Activated naive CD8-positive, alpha-beta T cell treated with anti-CD3 and anti-CD28 coated beads, Interleukin-2, amount 10 ng/mL, durations not matched to agents 7 days and 5 days (primary cell): ENCODE results near the gene ZNF414. TPM values are rescaled to one million over a fixed set of nuclear protein-coding genes. Genes with fewer than 3 reads are reported as not detected.

ENCODE experiments used
- ATAC-seq: fragments of 150-1000 bp; cut with Tn5 transposase; one replicate; pipeline ENCODE4 v1.10.0; 2021; ENCODE audit warnings: low read depth, moderate library complexity
- POLR2A ChIA-PET: fragments of 350-600 bp; sonication (Branson Sonifier 250); formaldehyde crosslinking; loops from one replicate; lab custom pipeline; 2021; ENCODE audit warnings: antibody characterized with exemption; lab: Charles Lee
- DNase-seq: peaks from one replicate; pipeline ENCODE4 v3.0.0; 2021
- H3K27ac Mint-ChIP-seq: one replicate; pipeline ENCODE4 v1.8.0; 2022; ENCODE audit warnings: mild to moderate bottlenecking, mixed read lengths
- H3K27me3 Mint-ChIP-seq: one replicate; pipeline ENCODE4 v1.8.0; 2022; ENCODE audit warnings: mild to moderate bottlenecking, moderate library complexity, mixed read lengths
- H3K36me3 Mint-ChIP-seq: one replicate; pipeline ENCODE4 v1.8.0; 2021; ENCODE audit warnings: mild to moderate bottlenecking, mixed read lengths
- H3K4me1 Mint-ChIP-seq: one replicate; pipeline ENCODE4 v1.8.0; 2021; ENCODE audit warnings: mixed read lengths
- H3K4me3 Mint-ChIP-seq: one replicate; pipeline ENCODE4 v1.8.0; 2022; ENCODE audit warnings: mild to moderate bottlenecking, moderate library complexity, mixed read lengths
- H3K9me3 Mint-ChIP-seq: one replicate; pipeline ENCODE4 v1.8.0; 2021; ENCODE audit warnings: mixed read lengths
- total RNA-seq, 2 experiments: library from RNA; stranded (reverse); gene quantifications; one replicate each; pipeline ENCODE4 v1.2.3, GENCODE V29; 2021

The ZNF414 gene
- total RNA-seq, 2 experiments from 2014 or later, result 38.2 to 40.5 TPM

GRCh38 chr19:8499048-8499833 is 14.7 kb downstream of the ZNF414 start:
- POLR2A ChIA-PET, result interaction anchor here (1.4 to 2.5 kb wide), 3 partner anchors 12 to 14 kb away, joined by 6 to 17 read pairs (median 10); partner anchors contain the start of gene ZNF414
- H3K36me3 Mint-ChIP-seq, result no peaks in the 10 kb centered on the region

GRCh38 chr19:8498295-8498694 is 15.7 kb downstream of the ZNF414 start:
- no peaks in the 10 kb centered on the region for H3K9me3 Mint-ChIP-seq
- DNase-seq (no peak), ATAC-seq (no peak)
- H3K36me3 Mint-ChIP-seq, result no peaks in the 10 kb centered on the region
- H3K4me1 Mint-ChIP-seq, result peaks cover 25% of the 10 kb centered on the region
- H3K4me3 Mint-ChIP-seq, result no peak overlapping the region
- POLR2A ChIA-PET, result interaction anchor here (1.4 kb wide), 1 partner anchor 15 kb away, joined by 6 read pairs; the partner anchor contains the start of gene ZNF414
- H3K27ac Mint-ChIP-seq, result no peak overlapping the region
- H3K27me3 Mint-ChIP-seq, result peaks cover 2% of the 10 kb centered on the region

More at GRCh38 chr19:8499048-8499833, 14.7 kb downstream of the ZNF414 start:
- H3K4me1 Mint-ChIP-seq, result peaks cover 22% of the 10 kb centered on the region
- H3K9me3 Mint-ChIP-seq, result no peaks in the 10 kb centered on the region
- DNase-seq (no peak), ATAC-seq (no peak)
- H3K27me3 Mint-ChIP-seq, result peaks cover 2% of the 10 kb centered on the region
- H3K4me3 Mint-ChIP-seq, result no peak overlapping the region
- no peak overlapping the region for H3K27ac Mint-ChIP-seq

- H3K27me3 Mint-ChIP-seq, result no peaks in the 10 kb centered on the region
- no peaks in the 10 kb centered on the region for H3K9me3 Mint-ChIP-seq
- peak overlapping the region; percentile 40 for H3K4me3 Mint-ChIP-seq
- DNase-seq (peak; percentile 58), ATAC-seq (peak; percentile 79)
- POLR2A ChIA-PET, result interaction anchor here (0.5 to 2.4 kb wide), 9 partner anchors 12 to 176 kb away, joined by 3 to 26 read pairs (median 5); partner anchors contain the start of genes HNRNPM, RAB11B and ZNF414
- peaks cover 18% of the 10 kb centered on the region for H3K4me1 Mint-ChIP-seq
- peaks cover 4% of the 10 kb centered on the region for H3K36me3 Mint-ChIP-seq
- H3K27ac Mint-ChIP-seq, result peak overlapping the region; percentile 83
Measured at GRCh38 chr19:8494158-8494557, 19.8 kb downstream of the ZNF414 start.

- ATAC-seq (no peak), DNase-seq (no peak)
- POLR2A ChIA-PET, result interaction anchor here (0.6 kb wide), 1 partner anchor 26 kb away, joined by 3 read pairs; no protein-coding TSS in a partner anchor
- Mint-ChIP-seq H3K4me1 (peaks cover 38% of the 10 kb centered on the region), H3K36me3 (peaks cover 20% of the 10 kb centered on the region), H3K27ac (no peak overlapping the region), H3K27me3 (no peaks in the 10 kb centered on the region), H3K4me3 (no peak overlapping the region), H3K9me3 (no peaks in the 10 kb centered on the region)
Measured at GRCh38 chr19:8491574-8491973, 22.4 kb downstream of the ZNF414 start.

- POLR2A ChIA-PET, result no interaction called here
- Mint-ChIP-seq H3K4me3 (no peak overlapping the region), H3K4me1 (peaks cover 40% of the 10 kb centered on the region), H3K27ac (peak overlapping the region; percentile 51), H3K27me3 (no peaks in the 10 kb centered on the region), H3K36me3 (peaks cover 22% of the 10 kb centered on the region), H3K9me3 (no peaks in the 10 kb centered on the region)
- DNase-seq (no peak), ATAC-seq (no peak)
Measured at GRCh38 chr19:8490873-8491272, 23.1 kb downstream of the ZNF414 start.

GRCh38 chr19:8490395-8490760 is 23.6 kb downstream of the ZNF414 start:
- DNase-seq (no peak), ATAC-seq (no peak)
- H3K27ac Mint-ChIP-seq, result peak overlapping the region; percentile 21
- POLR2A ChIA-PET, result no interaction called here
- H3K4me1 Mint-ChIP-seq, result peaks cover 35% of the 10 kb centered on the region
- no peaks in the 10 kb centered on the region for H3K9me3 Mint-ChIP-seq
- H3K4me3 Mint-ChIP-seq, result no peak overlapping the region
- H3K36me3 Mint-ChIP-seq, result peaks cover 23% of the 10 kb centered on the region
- H3K27me3 Mint-ChIP-seq, result no peaks in the 10 kb centered on the region

- H3K27me3 Mint-ChIP-seq, result no peaks in the 10 kb centered on the region
- peak overlapping the region; percentile 21 for H3K27ac Mint-ChIP-seq
- peaks cover 29% of the 10 kb centered on the region for H3K36me3 Mint-ChIP-seq
- H3K4me3 Mint-ChIP-seq, result no peak overlapping the region
- H3K9me3 Mint-ChIP-seq, result no peaks in the 10 kb centered on the region
- ATAC-seq (no peak), DNase-seq (no peak)
- POLR2A ChIA-PET, result no interaction called here
- H3K4me1 Mint-ChIP-seq, result peaks cover 32% of the 10 kb centered on the region
Measured at GRCh38 chr19:8489561-8490394, 24.2 kb downstream of the ZNF414 start.

GRCh38 chr19:8488365-8488764 is 25.6 kb downstream of the ZNF414 start:
- Mint-ChIP-seq H3K27me3 (no peaks in the 10 kb centered on the region), H3K27ac (peak overlapping the region; percentile 86), H3K4me3 (peak overlapping the region; percentile 68), H3K36me3 (peaks cover 40% of the 10 kb centered on the region), H3K4me1 (peaks cover 26% of the 10 kb centered on the region), H3K9me3 (no peaks in the 10 kb centered on the region)
- POLR2A ChIA-PET, result interaction anchor here (0.9 to 2.7 kb wide), 3 partner anchors 8 to 82 kb away, joined by 3 to 14 read pairs (median 7); no protein-coding TSS in a partner anchor
- no peak for DNase-seq
- ATAC-seq, result no peak

GRCh38 chr19:8487137-8487851 is 26.7 kb downstream of the ZNF414 start:
- H3K4me3 Mint-ChIP-seq, result peak overlapping the region; percentile 68

GRCh38 chr19:8486661-8487136 is 27.3 kb downstream of the ZNF414 start:
- H3K27ac Mint-ChIP-seq, result peak overlapping the region; percentile 86
- no peaks in the 10 kb centered on the region for H3K27me3 Mint-ChIP-seq
- ATAC-seq (no peak), DNase-seq (peak; percentile 32)
- peaks cover 47% of the 10 kb centered on the region for H3K36me3 Mint-ChIP-seq
- peaks cover 32% of the 10 kb centered on the region for H3K4me1 Mint-ChIP-seq
- no peaks in the 10 kb centered on the region for H3K9me3 Mint-ChIP-seq
- peak overlapping the region; percentile 68 for H3K4me3 Mint-ChIP-seq
- POLR2A ChIA-PET, result interaction anchor here (0.6 to 2.7 kb wide), 13 partner anchors 14 to 97 kb away, joined by 3 to 24 read pairs (median 5); partner anchors contain the start of genes HNRNPM, MARCHF2, MYO1F and RAB11B

More at GRCh38 chr19:8487137-8487851, 26.7 kb downstream of the ZNF414 start:
- Mint-ChIP-seq H3K9me3 (no peaks in the 10 kb centered on the region), H3K27ac (peak overlapping the region; percentile 86), H3K36me3 (peaks cover 45% of the 10 kb centered on the region), H3K27me3 (no peaks in the 10 kb centered on the region), H3K4me1 (peaks cover 28% of the 10 kb centered on the region)
- POLR2A ChIA-PET, result interaction anchor here (0.7 to 2.7 kb wide), 15 partner anchors 9 to 97 kb away, joined by 3 to 24 read pairs (median 4); partner anchors contain the start of genes HNRNPM, MARCHF2, MYO1F and RAB11B
- DNase-seq, result peak; percentile 68
- ATAC-seq, result peak; percentile 83

- ATAC-seq (no peak), DNase-seq (peak; percentile 29)
- Mint-ChIP-seq H3K9me3 (no peaks in the 10 kb centered on the region), H3K27me3 (no peaks in the 10 kb centered on the region), H3K4me3 (no peak overlapping the region), H3K4me1 (peaks cover 41% of the 10 kb centered on the region), H3K27ac (peak overlapping the region; percentile 86), H3K36me3 (peaks cover 52% of the 10 kb centered on the region)
- POLR2A ChIA-PET, result interaction anchor here (0.6 to 2.7 kb wide), 7 partner anchors 14 to 95 kb away, joined by 3 to 24 read pairs (median 7); partner anchors contain the start of genes MARCHF2, MYO1F and ZNF414
Measured at GRCh38 chr19:8485561-8486371, 28.2 kb downstream of the ZNF414 start.
